ENCODE results near the gene INPP5A.

GRCh38 chr10:132511121-132512051, 26.2 kb upstream of the INPP5A start:
- TF ChIP-seq, protein P1, sequence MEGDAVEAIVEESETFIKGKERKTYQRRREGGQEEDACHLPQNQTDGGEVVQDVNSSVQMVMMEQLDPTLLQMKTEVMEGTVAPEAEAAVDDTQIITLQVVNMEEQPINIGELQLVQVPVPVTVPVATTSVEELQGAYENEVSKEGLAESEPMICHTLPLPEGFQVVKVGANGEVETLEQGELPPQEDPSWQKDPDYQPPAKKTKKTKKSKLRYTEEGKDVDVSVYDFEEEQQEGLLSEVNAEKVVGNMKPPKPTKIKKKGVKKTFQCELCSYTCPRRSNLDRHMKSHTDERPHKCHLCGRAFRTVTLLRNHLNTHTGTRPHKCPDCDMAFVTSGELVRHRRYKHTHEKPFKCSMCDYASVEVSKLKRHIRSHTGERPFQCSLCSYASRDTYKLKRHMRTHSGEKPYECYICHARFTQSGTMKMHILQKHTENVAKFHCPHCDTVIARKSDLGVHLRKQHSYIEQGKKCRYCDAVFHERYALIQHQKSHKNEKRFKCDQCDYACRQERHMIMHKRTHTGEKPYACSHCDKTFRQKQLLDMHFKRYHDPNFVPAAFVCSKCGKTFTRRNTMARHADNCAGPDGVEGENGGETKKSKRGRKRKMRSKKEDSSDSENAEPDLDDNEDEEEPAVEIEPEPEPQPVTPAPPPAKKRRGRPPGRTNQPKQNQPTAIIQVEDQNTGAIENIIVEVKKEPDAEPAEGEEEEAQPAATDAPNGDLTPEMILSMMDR (IDR thresholded peaks at IDR 0.05; ENCODE audit: insufficient read depth, low read length), result no peak
- TF ChIP-seq, protein P2, sequence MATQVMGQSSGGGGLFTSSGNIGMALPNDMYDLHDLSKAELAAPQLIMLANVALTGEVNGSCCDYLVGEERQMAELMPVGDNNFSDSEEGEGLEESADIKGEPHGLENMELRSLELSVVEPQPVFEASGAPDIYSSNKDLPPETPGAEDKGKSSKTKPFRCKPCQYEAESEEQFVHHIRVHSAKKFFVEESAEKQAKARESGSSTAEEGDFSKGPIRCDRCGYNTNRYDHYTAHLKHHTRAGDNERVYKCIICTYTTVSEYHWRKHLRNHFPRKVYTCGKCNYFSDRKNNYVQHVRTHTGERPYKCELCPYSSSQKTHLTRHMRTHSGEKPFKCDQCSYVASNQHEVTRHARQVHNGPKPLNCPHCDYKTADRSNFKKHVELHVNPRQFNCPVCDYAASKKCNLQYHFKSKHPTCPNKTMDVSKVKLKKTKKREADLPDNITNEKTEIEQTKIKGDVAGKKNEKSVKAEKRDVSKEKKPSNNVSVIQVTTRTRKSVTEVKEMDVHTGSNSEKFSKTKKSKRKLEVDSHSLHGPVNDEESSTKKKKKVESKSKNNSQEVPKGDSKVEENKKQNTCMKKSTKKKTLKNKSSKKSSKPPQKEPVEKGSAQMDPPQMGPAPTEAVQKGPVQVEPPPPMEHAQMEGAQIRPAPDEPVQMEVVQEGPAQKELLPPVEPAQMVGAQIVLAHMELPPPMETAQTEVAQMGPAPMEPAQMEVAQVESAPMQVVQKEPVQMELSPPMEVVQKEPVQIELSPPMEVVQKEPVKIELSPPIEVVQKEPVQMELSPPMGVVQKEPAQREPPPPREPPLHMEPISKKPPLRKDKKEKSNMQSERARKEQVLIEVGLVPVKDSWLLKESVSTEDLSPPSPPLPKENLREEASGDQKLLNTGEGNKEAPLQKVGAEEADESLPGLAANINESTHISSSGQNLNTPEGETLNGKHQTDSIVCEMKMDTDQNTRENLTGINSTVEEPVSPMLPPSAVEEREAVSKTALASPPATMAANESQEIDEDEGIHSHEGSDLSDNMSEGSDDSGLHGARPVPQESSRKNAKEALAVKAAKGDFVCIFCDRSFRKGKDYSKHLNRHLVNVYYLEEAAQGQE (IDR thresholded peaks at IDR 0.05; ENCODE audit: insufficient replicate concordance, low read depth), result no peak
- no peak for TF ChIP-seq POLR2AphosphoS5 (IDR thresholded peaks at IDR 0.05; ENCODE audit: low read depth)
- no peak for TF ChIP-seq GABPA (IDR thresholded peaks at IDR 0.05; ENCODE audit: low read depth)
- no peak for TF ChIP-seq SPI1 (IDR thresholded peaks at IDR 0.05; ENCODE audit: borderline replicate concordance, low read depth)
